ENCODE measurements around the gene RHOH.

Gene RHOH

GRCh38 chr4:40190465-40190864 lies 6.4 kb upstream of the RHOH start:
- no peak for DNase-seq

GRCh38 chr4:40190880-40191815 lies 5.7 kb upstream of the RHOH start:
- no peak for DNase-seq

- no peak for DNase-seq
Measured at GRCh38 chr4:40192114-40193015, 4.5 kb upstream of the RHOH start.

- DNase-seq: no peak
Measured at GRCh38 chr4:40193016-40193571, 3.7 kb upstream of the RHOH start.

GRCh38 chr4:40193578-40193977 lies 3.3 kb upstream of the RHOH start:
- no peak for DNase-seq

GRCh38 chr4:40194602-40195161 lies 2.1 kb upstream of the RHOH start:
- DNase-seq: peak; percentile 52

- DNase-seq: no peak
Measured at GRCh38 chr4:40195182-40196177, 1.4 kb upstream of the RHOH start.

- DNase-seq: no peak
Measured at GRCh38 chr4:40196272-40196671, 559 bp upstream of the RHOH start.

GRCh38 chr4:40197879-40198689 lies 1.3 kb downstream of the RHOH start:
- DNase-seq: no peak

GRCh38 chr4:40199179-40199670 lies 2.4 kb downstream of the RHOH start:
- peak; percentile 38 for DNase-seq

GRCh38 chr4:40199999-40200874 lies 3.4 kb downstream of the RHOH start:
- DNase-seq: peak; percentile 76

- no peak for DNase-seq
Measured at GRCh38 chr4:40200875-40201801, 4.3 kb downstream of the RHOH start.

- no peak for DNase-seq
Measured at GRCh38 chr4:40201898-40202297, 5.1 kb downstream of the RHOH start.

GRCh38 chr4:40202474-40202873 lies 5.6 kb downstream of the RHOH start:
- no peak for DNase-seq

GRCh38 chr4:40204507-40205258 lies 7.9 kb downstream of the RHOH start:
- no peak for DNase-seq

- peak; percentile 52 for DNase-seq
Measured at GRCh38 chr4:40205259-40206198, 8.7 kb downstream of the RHOH start.
